Fibroblast of villous mesenchyme (primary cell): Measurements from ENCODE around the gene SPCS2. TPM values are rescaled to one million over a fixed set of nuclear protein-coding genes. Genes with fewer than 3 reads are reported as not detected.
A peak's percentile ranks its signal among the peaks of the same experiment; 100 is the strongest.

Source experiments
- DNase-seq: peaks from one replicate; pipeline ENCODE4 v3.0.0-alpha.2; 2010; ENCODE audit warnings: low read depth
- H3K4me3 ChIP-seq: 2 replicates; pipeline ENCODE4 v1.5.1; 2011; ENCODE audit warnings: low read depth, mild to moderate bottlenecking, low read length
- total RNA-seq: library from RNA; depleted of rRNA; stranded (reverse); fragments of >200 nt; gene quantifications from 2 replicates; pipeline ENCODE4 v1.2.3, GENCODE V29; 2012
- TF ChIP-seq, protein P1 (sequence below): IDR thresholded peaks from 2 replicates; pipeline ENCODE4 v1.5.1; 2012; ENCODE audit warnings: low read depth, mild to moderate bottlenecking, low read length; ENCODE audit not compliant: insufficient read depth

Gene SPCS2
- total RNA-seq, 1 donor, result 14.7 TPM

DNA sequence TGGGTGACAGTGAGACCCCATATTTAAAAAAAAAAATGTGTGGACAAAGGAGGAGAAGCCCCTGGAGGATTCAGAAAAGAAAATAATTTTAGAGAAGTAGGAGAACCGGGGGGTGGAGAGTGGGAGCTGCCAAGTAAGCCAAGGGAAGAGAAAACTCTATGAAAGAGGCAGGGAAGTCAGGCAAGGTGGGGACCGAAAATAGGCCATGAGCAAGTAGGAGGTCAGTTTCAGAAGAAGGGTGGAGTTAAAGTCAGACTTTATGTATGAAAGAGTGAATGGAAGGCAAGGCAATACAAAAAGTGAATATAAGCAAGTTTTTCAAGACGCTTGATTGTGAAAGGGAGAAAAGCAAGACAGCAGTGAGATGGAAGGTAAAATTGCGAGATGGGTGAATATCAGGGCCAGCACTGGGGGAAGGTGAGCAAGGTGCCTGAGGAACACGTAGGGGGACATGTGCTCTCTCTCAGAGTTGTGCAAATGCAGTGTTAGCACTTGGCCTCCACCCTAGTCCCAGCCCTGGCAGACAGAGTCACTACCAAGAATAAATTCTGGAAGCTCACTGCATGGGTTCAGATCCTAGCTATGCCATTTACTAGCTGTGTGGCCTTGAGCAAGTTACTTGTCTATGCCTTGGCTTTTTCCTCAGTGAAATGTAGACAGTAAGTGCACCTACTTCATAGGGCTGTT lies 6.8 kb upstream of the SPCS2 start:
- no peak for DNase-seq
- TF ChIP-seq, protein P1, sequence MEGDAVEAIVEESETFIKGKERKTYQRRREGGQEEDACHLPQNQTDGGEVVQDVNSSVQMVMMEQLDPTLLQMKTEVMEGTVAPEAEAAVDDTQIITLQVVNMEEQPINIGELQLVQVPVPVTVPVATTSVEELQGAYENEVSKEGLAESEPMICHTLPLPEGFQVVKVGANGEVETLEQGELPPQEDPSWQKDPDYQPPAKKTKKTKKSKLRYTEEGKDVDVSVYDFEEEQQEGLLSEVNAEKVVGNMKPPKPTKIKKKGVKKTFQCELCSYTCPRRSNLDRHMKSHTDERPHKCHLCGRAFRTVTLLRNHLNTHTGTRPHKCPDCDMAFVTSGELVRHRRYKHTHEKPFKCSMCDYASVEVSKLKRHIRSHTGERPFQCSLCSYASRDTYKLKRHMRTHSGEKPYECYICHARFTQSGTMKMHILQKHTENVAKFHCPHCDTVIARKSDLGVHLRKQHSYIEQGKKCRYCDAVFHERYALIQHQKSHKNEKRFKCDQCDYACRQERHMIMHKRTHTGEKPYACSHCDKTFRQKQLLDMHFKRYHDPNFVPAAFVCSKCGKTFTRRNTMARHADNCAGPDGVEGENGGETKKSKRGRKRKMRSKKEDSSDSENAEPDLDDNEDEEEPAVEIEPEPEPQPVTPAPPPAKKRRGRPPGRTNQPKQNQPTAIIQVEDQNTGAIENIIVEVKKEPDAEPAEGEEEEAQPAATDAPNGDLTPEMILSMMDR, result no peak
- H3K4me3 ChIP-seq, result no peak overlapping the region

DNA sequence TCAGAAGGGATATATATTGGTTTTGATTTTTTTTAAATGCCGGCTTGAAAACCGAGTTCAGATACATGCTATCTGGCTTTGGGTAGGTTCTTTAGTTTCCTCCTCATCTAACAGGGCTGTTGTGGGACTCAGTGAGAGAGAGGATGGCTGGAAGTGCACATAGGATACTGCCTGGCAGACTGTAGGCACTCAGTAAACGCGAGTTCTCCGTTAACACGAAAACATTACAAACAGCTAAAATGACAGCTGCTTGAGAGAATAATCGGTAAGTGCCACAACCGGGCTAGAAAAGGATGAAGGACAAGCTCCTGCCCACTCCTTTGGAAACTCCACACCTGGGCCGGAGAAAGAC lies 544 bp upstream of the SPCS2 start:
- TF ChIP-seq, protein P1, result no peak
- DNase-seq, result peak; percentile 48
- peak overlapping the region; percentile 100 for H3K4me3 ChIP-seq

DNA sequence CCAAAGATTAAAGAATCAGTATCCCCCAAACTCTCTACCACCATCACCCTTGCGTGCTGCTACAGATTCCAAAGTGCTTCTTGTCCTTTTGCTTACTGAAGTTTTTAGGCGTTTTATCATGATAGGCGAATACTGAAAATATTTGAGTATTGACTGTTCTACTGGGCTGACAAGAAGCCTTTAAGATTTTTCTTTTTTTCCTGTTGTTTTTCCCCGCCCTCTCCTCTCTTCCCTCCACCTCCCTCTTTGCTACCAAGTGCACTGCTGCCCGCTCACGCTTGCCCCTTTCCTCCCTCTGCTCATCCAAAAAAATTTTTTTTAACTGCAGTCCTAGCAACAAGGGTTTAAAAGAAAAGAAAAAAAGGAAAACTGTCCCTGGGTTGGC lies 679 bp downstream of the SPCS2 start:
- TF ChIP-seq, protein P1, result no peak
- no peak for DNase-seq
- H3K4me3 ChIP-seq, result peak overlapping the region; percentile 100

DNA sequence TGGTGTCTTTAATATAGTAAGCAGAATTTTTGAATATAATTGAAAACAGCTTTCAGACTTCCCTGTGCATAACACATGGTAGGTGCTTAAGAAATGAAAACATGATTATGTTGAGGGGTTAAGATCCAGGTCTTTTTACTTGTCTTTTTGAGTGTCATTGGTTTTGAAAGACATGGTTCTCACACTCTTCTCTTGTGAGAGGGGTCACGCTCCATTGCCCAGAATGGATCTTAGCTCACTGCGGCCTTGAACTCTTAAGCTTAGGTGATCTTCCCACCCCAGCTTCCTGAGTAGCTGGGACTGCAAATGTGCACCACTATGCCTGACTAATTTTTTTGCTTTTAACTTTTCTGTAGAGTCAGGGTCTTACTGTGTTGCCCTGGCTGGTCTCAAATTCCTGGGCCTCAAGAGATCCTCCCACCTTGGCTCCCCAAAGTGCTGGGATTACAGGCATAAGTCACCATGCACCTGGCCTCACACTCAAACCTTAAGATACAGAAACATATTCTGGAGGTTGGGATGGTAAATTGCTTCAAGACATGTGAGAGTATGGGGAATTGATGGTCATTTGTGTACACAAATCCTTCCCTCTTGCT lies 1.4 kb downstream of the SPCS2 start:
- peak overlapping the region; percentile 100 for H3K4me3 ChIP-seq
- TF ChIP-seq, protein P1, result no peak
- DNase-seq, result no peak

DNA sequence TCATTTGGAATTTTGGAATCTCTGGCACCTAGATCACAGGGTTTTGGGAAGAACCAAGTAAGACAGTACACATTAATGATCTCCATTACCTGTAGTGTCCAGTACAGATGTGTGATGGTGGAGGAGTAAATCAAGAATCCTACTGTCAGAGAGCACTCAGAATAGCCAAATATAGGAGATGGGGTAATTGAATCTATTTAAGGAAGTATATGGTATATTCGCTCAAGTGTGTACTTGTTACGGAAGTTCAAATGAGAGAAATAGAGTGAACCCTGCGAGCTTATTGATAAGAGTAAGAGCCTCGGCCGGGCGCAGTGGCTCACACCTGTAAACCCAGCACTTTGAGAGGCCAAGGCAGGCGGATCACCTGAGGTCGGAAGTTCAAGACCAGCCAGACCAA lies 2.2 kb downstream of the SPCS2 start:
- no peak for DNase-seq
- TF ChIP-seq, protein P1, result no peak
- no peak overlapping the region for H3K4me3 ChIP-seq

DNA sequence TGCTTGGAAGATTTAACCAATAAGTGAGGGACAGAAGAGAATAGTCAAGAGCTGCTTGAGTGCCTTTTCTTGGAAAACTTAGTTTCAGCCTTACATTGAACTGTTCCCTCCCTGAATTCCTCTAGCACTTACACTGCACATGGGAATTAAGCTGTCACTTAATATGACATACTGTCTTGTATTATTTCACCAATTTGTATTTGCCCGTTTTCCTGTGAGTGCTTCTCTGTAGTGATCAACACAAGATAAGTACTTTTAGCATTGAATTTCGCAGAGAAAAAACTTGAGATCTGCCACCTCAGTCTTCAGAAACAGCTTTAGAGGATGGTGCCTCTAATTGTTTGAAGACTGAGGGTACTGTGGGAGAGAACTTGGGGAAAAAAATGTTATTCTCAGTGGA lies 3.7 kb downstream of the SPCS2 start:
- DNase-seq, result no peak
- TF ChIP-seq, protein P1, result no peak
- H3K4me3 ChIP-seq, result no peak overlapping the region

DNA sequence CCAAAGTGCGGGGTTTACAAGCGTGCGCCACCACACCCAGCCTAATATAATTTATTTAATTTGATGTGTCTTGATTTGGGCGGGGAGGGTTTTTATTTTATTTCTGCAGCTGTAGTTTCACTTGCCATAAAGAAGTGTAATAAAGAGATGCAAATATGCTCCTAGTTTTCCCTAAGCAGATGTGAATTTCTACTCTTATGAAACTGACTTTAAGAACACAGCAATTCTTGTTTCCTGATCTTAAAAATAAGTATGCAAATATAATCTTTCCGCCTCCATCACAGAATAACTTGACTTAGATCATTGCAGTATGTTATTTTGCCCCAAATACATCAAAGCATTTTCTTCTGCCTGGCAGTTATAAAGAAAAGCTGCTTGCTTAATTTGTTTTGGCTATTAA lies 4.4 kb downstream of the SPCS2 start:
- TF ChIP-seq, protein P1, result no peak
- DNase-seq, result no peak
- no peak overlapping the region for H3K4me3 ChIP-seq
